Endothelial cell of umbilical vein (primary cell): ENCODE data around the gene LPCAT3. TPM values are rescaled to one million over a fixed set of nuclear protein-coding genes. Genes with fewer than 3 reads are reported as not detected.

Experiments used
- BruUV-seq: library from RNA; stranded (reverse); fragments of 400-500 nt; replicated peaks from 2 replicates; lab custom pipeline; 2021; lab: Mats Ljungman, UMichigan
- CTCF ChIA-PET: fragments of 300-600, 350-600 bp; sonication (Branson Sonifier 250); formaldehyde crosslinking; loops from one replicate; lab custom pipeline; 2021; ENCODE audit warnings: antibody characterized with exemption, inconsistent platforms; lab: Charles Lee
- POLR2A ChIA-PET: fragments of 300-600, 350-600 bp; sonication (Branson Sonifier 250); formaldehyde crosslinking; loops from one replicate; lab custom pipeline; 2021; ENCODE audit warnings: antibody characterized with exemption, inconsistent platforms; lab: Charles Lee
- DNase-seq: peaks from one replicate; pipeline ENCODE4 v3.0.0-alpha.2; 2011; ENCODE audit warnings: low read depth, low spot score
- FAIRE-seq: peaks from 2 replicates; lab custom pipeline; 2011; peaks lifted over from hg19 to GRCh38; lab: Jason Lieb, UNC
- H2AFZ ChIP-seq: 2 replicates; pipeline ENCODE4 v1.6.0; 2012; ENCODE audit warnings: low read depth, low read length, control low read depth, inconsistent platforms
- H3K27ac ChIP-seq: 2 replicates; pipeline ENCODE4 v1.5.1; 2011; ENCODE audit warnings: low read depth, mild to moderate bottlenecking, control low read depth, low read length, moderate library complexity; ENCODE audit not compliant: insufficient read depth
- H3K27me3 ChIP-seq, 2 experiments: 2 replicates each; pipeline versions ENCODE4 v1.6.0 to v1.6.1; 2011; ENCODE audit warnings: low read length in 2 of 2, mixed read lengths in 1 of 2; ENCODE audit not compliant: control insufficient read depth in 2 of 2, insufficient read depth in 2 of 2
- H3K36me3 ChIP-seq, 2 experiments: 2 replicates in 1 of 2; 3 replicates in 1 of 2; pipeline ENCODE4 v1.5.1; 2011; ENCODE audit warnings: low read length in 2 of 2, mild to moderate bottlenecking in 1 of 2, moderate library complexity in 1 of 2; ENCODE audit not compliant: control insufficient read depth in 2 of 2, insufficient read depth in 2 of 2; ENCODE audit errors: extremely low read depth in 1 of 2
- H3K4me1 ChIP-seq: 3 replicates; pipeline ENCODE4 v1.5.1; 2011; ENCODE audit warnings: mild to moderate bottlenecking, low read length; ENCODE audit not compliant: control insufficient read depth, insufficient read depth; ENCODE audit errors: extremely low read depth
- H3K4me2 ChIP-seq: 2 replicates; pipeline ENCODE4 v1.6.1; 2011; ENCODE audit warnings: low read length, control low read depth, mixed read lengths; ENCODE audit not compliant: insufficient read depth
- H3K4me3 ChIP-seq, 3 experiments: fragments of 200-600 bp in 1 of 3; sonication (generic), shearing (Covaris generic) in 1 of 3; replicated peaks in 1 of 3; 2 replicates each; pipeline ENCODE4 v1.5.1; 2011 to 2016; ENCODE audit warnings: control low read depth in 3 of 3, low read length in 3 of 3, mild to moderate bottlenecking in 2 of 3, inconsistent platforms in 1 of 3, low read depth in 1 of 3, moderate library complexity in 1 of 3; ENCODE audit not compliant: insufficient read depth in 1 of 3
- H3K79me2 ChIP-seq: 2 replicates; pipeline ENCODE4 v1.6.0; 2012; ENCODE audit warnings: low read length, inconsistent platforms; ENCODE audit not compliant: control insufficient read depth, insufficient read depth
- H3K9ac ChIP-seq: replicated peaks from 2 replicates; pipeline ENCODE3; 2011; ENCODE audit warnings: low read length, control low read depth; ENCODE audit not compliant: insufficient read depth; ENCODE audit errors: extremely low read depth
- H3K9me1 ChIP-seq: replicated peaks from 3 replicates; pipeline ENCODE4 v1.6.0; 2011; ENCODE audit warnings: mild to moderate bottlenecking, low read length; ENCODE audit not compliant: control insufficient read depth, insufficient read depth; ENCODE audit errors: extremely low read depth
- H3K9me3 ChIP-seq: replicated peaks from 2 replicates; pipeline ENCODE4 v1.5.1; 2012; ENCODE audit warnings: low read length, inconsistent platforms; ENCODE audit not compliant: control insufficient read depth, insufficient read depth
- H4K20me1 ChIP-seq: replicated peaks from 2 replicates; pipeline ENCODE3; 2011; ENCODE audit warnings: mild to moderate bottlenecking, low read length; ENCODE audit not compliant: control insufficient read depth, insufficient read depth; ENCODE audit errors: extremely low read depth
- EZH2 ChIP-seq: IDR thresholded peaks from 2 replicates; pipeline ENCODE4 v1.6.1; 2012; ENCODE audit warnings: borderline replicate concordance, low read depth, mild to moderate bottlenecking, moderate library complexity, low read length, inconsistent platforms; ENCODE audit not compliant: severe bottlenecking
- FOS ChIP-seq: IDR thresholded peaks from 2 replicates; pipeline ENCODE4 v1.6.1; 2011; ENCODE audit warnings: mild to moderate bottlenecking, low read length, moderate library complexity, borderline replicate concordance; ENCODE audit not compliant: insufficient read depth
- GATA2 ChIP-seq: IDR thresholded peaks from 2 replicates; pipeline ENCODE4 v1.7.0; 2011; ENCODE audit warnings: low read depth, mild to moderate bottlenecking, moderate library complexity, mixed read lengths, low read length; ENCODE audit not compliant: insufficient read length, insufficient read depth
- JUN ChIP-seq: IDR thresholded peaks from 2 replicates; pipeline ENCODE4 v1.6.1; 2011; ENCODE audit warnings: borderline replicate concordance, low read depth; ENCODE audit not compliant: insufficient read length, insufficient read depth
- POLR2A ChIP-seq: IDR thresholded peaks from 2 replicates; pipeline ENCODE4 v1.6.1; 2012; ENCODE audit warnings: low read depth, mild to moderate bottlenecking, control low read depth, low read length
- POLR2AphosphoS5 ChIP-seq: IDR thresholded peaks from 2 replicates; pipeline ENCODE4 v1.6.1; 2012; ENCODE audit warnings: low read depth, mild to moderate bottlenecking, control low read depth, low read length, moderate library complexity; ENCODE audit not compliant: insufficient read depth
- dilution Hi-C: fragments of 300-500 bp; cut with MboI; formaldehyde crosslinking; loops from one replicate; pipeline ENCODE4 v1.15.0; 2019; ENCODE audit warnings: low sequenced_read_pairs; ENCODE audit not compliant: extremely low pct_ligation_motif_present
- intact Hi-C: fragments of 100-400 bp; cut with micrococcal nuclease; formaldehyde crosslinking; loops from one replicate; pipeline ENCODE4 v1.10.0; 2022
- polyA plus RNA-seq, 4 experiments: library from polyadenylated mRNA; depleted of rRNA in 3 of 4; stranded (reverse) in 3 of 4; unstranded in 1 of 4; fragments of >200 nt; gene quantifications; 2 replicates each; pipeline versions ENCODE4 v1.2.1 to v1.2.3, GENCODE V29; 2011 to 2012; ENCODE audit warnings: missing spikeins in 1 of 4
- total RNA-seq: library from RNA; stranded (reverse); gene quantifications from 2 replicates; pipeline ENCODE4 v1.2.3, GENCODE V29; 2021
- TF ChIP-seq, protein P1 (sequence below), 2 donors: IDR thresholded peaks; 1 replicate in 1 of 2; 2 replicates in 1 of 2; pipeline ENCODE4 v1.5.1; 2011; ENCODE audit warnings: low read length in 2 of 2, mild to moderate bottlenecking in 2 of 2, moderate library complexity in 2 of 2, control low read depth in 1 of 2, inconsistent platforms in 1 of 2, low read depth in 1 of 2; ENCODE audit not compliant: insufficient read depth in 1 of 2; ENCODE audit errors: extremely low read depth in 1 of 2
- TF ChIP-seq, protein P2 (sequence below): IDR thresholded peaks from 2 replicates; pipeline ENCODE4 v1.6.1; 2011; ENCODE audit not compliant: insufficient read depth, insufficient read length

LPCAT3 gene
- total and polyA plus RNA-seq, 2 donors (not counting 3 experiments of a cell fraction or from before 2014, with no cell fraction given), result 29.5 to 36.0 TPM

DNA sequence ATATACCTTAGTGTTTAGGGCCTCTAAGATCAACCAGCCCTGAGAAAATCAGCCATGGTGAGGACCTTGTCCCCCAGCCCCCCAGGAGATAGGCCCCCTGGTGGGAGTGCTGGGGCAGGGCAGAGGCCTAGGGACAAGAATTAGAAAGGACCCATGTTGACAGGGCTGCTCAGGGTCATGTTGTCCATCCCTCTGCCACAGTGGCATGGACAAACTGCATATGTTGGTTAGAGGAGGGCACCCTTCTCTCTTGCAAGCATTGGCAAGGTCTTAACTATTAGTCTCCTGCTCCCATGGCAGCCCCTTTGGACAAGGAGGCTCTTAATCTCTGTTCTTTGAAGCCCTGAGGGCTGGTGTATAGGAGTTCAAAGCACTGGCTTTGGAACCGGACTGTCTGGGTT, 67.9 kb downstream of the LPCAT3 start:
- H3K27me3 ChIP-seq, result no peaks in the 10 kb centered on the region
- ChIA-PET POLR2A (no interaction called here), CTCF (interaction anchor here (1.2 to 1.7 kb wide), 3 partner anchors 11 to 15 kb away, joined by 5 to 6 read pairs (median 5); no protein-coding TSS in a partner anchor)
- dilution Hi-C loops (no loop called here), intact Hi-C loops (no loop called here)
- no peak overlapping the region for H3K4me3 ChIP-seq
- no peaks in the 10 kb centered on the region for H4K20me1 ChIP-seq
- no peak overlapping the region for H2AFZ ChIP-seq
- no peaks in the 10 kb centered on the region for H3K36me3 ChIP-seq
- H3K4me2 ChIP-seq, result no peak overlapping the region
- FAIRE-seq, result no peak
- TF ChIP-seq, protein P1, sequence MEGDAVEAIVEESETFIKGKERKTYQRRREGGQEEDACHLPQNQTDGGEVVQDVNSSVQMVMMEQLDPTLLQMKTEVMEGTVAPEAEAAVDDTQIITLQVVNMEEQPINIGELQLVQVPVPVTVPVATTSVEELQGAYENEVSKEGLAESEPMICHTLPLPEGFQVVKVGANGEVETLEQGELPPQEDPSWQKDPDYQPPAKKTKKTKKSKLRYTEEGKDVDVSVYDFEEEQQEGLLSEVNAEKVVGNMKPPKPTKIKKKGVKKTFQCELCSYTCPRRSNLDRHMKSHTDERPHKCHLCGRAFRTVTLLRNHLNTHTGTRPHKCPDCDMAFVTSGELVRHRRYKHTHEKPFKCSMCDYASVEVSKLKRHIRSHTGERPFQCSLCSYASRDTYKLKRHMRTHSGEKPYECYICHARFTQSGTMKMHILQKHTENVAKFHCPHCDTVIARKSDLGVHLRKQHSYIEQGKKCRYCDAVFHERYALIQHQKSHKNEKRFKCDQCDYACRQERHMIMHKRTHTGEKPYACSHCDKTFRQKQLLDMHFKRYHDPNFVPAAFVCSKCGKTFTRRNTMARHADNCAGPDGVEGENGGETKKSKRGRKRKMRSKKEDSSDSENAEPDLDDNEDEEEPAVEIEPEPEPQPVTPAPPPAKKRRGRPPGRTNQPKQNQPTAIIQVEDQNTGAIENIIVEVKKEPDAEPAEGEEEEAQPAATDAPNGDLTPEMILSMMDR (IDR thresholded peaks at IDR 0.05; ENCODE audit: extremely low read depth in 1 of 2, insufficient read depth in 1 of 2, low read depth in 1 of 2, low read length in 2 of 2), result peak; percentile 17 to 29
- TF ChIP-seq FOS, result no peak
- no peaks in the 10 kb centered on the region for H3K9me3 ChIP-seq
- H3K27ac ChIP-seq, result no peak overlapping the region
- no peak overlapping the region for H3K9ac ChIP-seq
- no peaks in the 10 kb centered on the region for H3K79me2 ChIP-seq
- DNase-seq, result no peak
- H3K9me1 ChIP-seq, result no peaks in the 10 kb centered on the region
- peaks cover 17% of the 10 kb centered on the region for H3K4me1 ChIP-seq
- BruUV-seq, result no TSS peak

DNA sequence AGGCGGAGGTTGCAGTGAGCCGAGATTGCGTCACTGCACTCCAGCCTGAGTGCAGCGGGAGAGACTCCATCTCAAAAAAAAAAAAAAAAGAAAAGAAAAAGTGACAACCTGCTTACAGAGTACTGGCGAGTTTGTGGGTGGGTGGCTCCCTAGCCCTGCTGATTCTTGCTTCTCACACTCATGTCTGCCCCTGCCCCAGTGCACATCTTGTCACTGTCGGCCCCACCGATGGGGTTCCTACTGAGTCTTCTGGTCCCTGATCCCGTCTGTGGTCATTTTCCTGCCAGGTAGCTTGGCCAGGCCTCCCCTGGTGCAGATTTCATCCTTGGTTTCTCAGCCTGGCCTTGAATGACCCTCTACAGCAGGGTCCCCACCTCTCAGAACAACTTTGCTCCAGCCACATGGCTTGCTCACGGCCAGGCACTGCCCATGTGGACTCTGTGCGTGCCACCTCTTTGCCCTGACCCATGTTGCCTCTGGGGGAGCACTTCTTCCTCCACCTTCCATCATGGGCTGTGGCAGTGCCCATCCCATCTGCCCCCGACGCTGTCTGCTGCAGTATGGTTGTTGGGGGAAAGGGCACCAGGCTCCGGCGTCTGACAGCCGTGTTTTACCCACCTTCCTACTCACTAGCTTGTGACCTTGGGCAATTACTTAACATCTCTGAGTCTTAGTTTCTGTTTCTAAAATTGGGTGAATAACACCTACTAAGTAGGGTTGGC, 69.2 kb downstream of the LPCAT3 start:
- dilution Hi-C loops (no loop called here), intact Hi-C loops (no loop called here)
- Histone ChIP-seq H3K36me3 (no peaks in the 10 kb centered on the region), H3K9me3 (no peaks in the 10 kb centered on the region), H3K4me3 (no peak overlapping the region), H3K27ac (no peak overlapping the region), H2AFZ (no peak overlapping the region), H3K9ac (no peak overlapping the region), H3K4me1 (peaks cover 27% of the 10 kb centered on the region), H3K4me2 (no peak overlapping the region), H3K9me1 (no peaks in the 10 kb centered on the region), H3K79me2 (no peaks in the 10 kb centered on the region), H4K20me1 (no peaks in the 10 kb centered on the region), H3K27me3 (no peaks in the 10 kb centered on the region)
- POLR2A ChIA-PET, result no interaction called here
- CTCF ChIA-PET, result interaction anchor here (0.7 to 1.7 kb wide), 4 partner anchors 12 to 164 kb away, joined by 3 to 6 read pairs (median 4); no protein-coding TSS in a partner anchor
- DNase-seq (no peak), FAIRE-seq (no peak)
- TF ChIP-seq, protein P2, sequence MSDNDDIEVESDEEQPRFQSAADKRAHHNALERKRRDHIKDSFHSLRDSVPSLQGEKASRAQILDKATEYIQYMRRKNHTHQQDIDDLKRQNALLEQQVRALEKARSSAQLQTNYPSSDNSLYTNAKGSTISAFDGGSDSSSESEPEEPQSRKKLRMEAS, result no peak
- TF ChIP-seq, protein P1 (IDR thresholded peaks at IDR 0.05; ENCODE audit: extremely low read depth in 1 of 2, insufficient read depth in 1 of 2, low read depth in 1 of 2, low read length in 2 of 2), result peak; percentile 2 to 4
- TF ChIP-seq EZH2 (no peak), POLR2A (no peak), JUN (no peak), POLR2AphosphoS5 (no peak), FOS (no peak), GATA2 (no peak)
- no TSS peak for BruUV-seq
